NCI-H510A treated with DMSO at 0.1 percent for 48 hours (cell line): Measurements from ENCODE around the gene MINAR2.

Source experiments
- DNase-seq: peaks from one replicate; lab custom pipeline; 2025; lab: John Stamatoyannopoulos, UW

Gene MINAR2

DNA sequence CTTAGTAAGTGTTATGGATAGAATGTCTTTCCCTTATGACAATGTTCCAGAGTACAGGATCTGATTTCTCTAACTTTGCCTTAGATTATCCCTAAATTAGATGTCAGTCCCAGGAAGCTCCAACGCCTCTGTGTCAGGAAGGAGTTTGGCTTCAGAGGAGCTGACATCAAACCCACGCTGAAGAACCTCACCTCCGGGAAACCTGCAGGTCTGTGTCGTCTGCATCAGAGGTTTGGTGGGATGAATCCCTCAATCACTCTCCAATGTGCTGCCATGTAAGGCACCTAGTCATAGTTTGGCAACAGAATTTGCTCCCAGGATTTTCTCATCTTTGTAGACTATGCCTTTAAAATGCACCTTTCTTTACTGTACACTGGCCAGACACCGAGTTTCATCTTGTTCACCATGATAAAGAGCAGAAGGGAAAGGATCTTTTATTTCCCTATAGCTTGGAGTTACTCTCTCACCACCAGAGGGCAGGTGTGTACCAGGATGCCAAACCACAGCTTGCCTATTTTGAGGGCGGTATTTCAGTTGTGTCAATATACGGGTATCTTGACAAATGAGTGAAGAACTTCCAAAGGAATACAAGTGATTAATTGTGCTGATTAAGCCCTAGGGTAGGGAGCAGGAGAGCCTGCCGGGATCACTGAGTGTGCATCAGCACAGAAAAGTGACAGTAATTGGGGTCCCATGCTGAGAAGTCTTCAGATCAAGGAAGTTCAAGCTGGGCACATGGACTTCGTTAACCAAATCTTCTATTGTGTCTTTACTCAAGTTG is 23.4 kb downstream of the MINAR2 start:
- DNase-seq = peak; percentile 50

DNA sequence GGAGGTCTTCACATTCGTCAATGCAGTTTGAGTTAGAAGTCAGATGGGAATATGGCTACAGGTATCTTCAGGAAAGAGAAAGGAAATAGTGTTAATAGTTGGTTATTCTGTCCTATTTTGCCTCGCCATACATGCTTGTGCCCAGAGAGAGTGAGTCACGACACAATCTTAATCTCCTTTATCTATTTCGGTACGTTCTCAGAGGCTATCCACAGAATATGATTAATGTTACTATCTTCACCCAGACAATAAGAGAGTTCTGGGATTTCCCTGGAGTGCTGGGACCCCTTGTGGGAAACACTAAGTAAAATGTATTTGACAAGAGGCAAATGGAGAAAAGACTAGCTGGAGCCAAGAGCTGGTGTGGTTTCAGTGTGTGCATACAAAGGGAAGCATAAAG is 25.5 kb downstream of the MINAR2 start:
- no peak for DNase-seq

DNA sequence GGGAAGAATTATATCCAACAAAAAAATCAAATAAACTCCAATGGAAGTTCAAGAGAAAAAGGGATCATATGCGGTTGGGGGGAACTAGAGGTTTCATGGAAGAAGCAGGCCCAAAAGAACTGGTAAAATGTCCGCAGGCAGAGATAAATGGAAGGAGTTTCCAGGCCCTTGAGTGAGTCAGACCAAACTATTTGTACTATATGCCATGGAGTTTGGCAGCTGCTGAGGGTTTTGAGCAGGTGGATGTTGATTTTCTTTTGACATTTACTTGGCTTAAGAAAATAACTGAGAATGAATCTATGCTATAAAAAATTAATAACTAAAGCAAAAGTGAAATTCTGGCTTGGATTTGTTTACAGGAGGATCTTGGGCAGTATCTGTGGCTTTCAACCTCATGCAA is 33.7 kb downstream of the MINAR2 start:
- DNase-seq = no peak

DNA sequence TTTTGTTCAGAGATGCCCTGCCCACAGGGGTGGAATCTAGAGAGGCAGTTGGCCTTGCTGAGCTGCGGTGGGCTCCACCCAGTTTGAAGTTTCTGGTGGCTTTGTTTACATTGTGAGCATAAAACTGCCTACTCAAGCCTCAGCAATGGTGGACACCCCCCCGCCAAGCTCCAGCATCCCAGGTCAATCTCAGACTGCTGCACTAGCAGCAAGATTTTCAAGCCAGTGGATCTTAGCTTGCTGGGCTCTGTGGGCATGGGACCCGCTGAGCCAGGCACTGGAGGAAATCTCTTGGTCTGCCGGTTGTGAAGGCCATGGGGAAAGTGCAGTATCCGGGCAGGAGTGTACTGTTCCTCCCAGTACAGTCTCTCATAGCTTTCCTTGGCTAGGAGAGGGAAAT is 55.5 kb downstream of the MINAR2 start:
- DNase-seq = no peak

DNA sequence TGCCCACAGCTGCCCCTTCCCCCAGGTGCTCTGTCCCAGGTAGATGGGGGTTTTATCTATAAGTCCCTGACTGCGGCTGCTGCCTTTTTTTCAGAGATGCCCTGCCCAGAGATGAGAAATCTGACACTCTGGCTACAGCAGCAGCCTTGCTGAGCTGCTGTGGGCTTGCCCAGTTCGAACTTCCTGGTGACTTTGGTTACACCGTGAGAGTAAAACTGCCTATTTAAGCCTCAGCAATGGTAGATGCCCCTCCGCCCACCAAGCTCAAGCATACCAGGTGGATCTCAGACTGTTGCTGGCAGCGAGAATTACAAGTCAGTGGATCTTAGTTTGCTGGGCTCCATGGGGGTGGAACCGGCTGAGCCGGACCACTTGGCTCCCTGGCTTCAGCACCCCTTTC is 56.8 kb downstream of the MINAR2 start:
- peak; percentile 21 for DNase-seq

DNA sequence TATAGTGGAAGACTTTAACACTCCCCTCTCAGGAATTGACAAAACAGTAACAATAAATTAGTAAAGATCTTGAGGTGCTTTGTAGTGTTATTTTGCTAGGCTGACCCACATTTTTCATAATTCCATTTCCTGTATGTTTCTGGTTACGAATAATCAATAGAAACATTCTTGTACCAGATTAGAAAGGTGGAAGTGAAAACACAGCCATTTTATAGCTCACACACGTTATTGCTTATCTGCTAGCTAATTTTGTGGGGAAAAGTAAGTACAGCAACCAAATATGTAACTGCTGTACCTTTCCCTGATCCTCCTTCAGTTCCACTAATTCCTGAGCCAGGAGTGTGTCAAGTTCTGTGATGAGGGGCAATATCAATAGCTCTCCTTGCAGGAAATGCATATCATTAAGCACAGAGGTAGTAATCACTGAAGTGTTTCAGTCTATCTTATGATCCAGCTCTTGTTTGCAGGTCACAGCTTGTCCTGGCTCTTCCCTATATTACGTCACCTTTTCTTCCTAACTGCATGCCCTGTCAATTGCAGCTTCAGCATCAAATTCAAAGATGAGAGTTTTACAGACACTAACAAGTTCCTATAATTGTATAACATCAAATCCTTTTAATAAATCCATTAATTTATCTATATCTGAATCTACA is 59.4 kb downstream of the MINAR2 start:
- peak; percentile 20 for DNase-seq
